ENCODE measurements around the gene CUBN. TPM values are rescaled to one million over a fixed set of nuclear protein-coding genes. Genes with fewer than 3 reads are reported as not detected.

CUBN gene
- total RNA-seq, 2 donors from 2014 or later: 2.6 to 3.6 TPM

DNA sequence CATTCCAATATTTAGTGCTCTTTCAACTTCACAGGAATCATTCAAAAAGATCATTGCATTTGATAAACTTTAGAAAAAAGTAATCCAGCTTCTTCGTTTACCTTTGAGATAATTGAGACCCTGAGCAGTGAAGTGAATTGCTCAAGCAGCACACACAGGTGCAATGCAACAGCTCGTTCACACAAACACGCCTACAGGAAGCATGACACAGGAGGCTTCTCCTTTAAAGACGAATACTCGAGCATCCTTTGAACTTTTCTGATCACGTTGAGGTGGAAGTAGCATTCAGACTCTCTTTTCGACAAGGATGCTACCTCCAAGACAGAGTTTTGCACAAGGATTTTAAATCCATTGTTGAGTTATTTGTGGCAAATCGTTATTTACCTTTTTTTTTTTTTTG is 294.4 kb downstream of the CUBN start:
- Histone ChIP-seq H3K27ac (peak overlapping the region in 1 of 4 donors; percentile 28), H3K36me3 (replicated peaks in 1 of 2; ENCODE audit: insufficient read depth in 1 of 2, low read depth in 2 of 2) (no peaks in the 10 kb centered on the region), H3K27me3 (no peaks in the 10 kb centered on the region), H3K4me1 (peaks cover 19% of the 10 kb centered on the region), H3K9me3 (no peaks in the 10 kb centered on the region), H3K4me3 (no peak overlapping the region)
- DNase-seq: peak in 2 of 4 donors; percentile 49 to 61
- 47% methylated on average over 8 of the region's 8 CpGs for WGBS, 2 donors
- TF ChIP-seq, protein P1, sequence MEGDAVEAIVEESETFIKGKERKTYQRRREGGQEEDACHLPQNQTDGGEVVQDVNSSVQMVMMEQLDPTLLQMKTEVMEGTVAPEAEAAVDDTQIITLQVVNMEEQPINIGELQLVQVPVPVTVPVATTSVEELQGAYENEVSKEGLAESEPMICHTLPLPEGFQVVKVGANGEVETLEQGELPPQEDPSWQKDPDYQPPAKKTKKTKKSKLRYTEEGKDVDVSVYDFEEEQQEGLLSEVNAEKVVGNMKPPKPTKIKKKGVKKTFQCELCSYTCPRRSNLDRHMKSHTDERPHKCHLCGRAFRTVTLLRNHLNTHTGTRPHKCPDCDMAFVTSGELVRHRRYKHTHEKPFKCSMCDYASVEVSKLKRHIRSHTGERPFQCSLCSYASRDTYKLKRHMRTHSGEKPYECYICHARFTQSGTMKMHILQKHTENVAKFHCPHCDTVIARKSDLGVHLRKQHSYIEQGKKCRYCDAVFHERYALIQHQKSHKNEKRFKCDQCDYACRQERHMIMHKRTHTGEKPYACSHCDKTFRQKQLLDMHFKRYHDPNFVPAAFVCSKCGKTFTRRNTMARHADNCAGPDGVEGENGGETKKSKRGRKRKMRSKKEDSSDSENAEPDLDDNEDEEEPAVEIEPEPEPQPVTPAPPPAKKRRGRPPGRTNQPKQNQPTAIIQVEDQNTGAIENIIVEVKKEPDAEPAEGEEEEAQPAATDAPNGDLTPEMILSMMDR (IDR thresholded peaks at IDR 0.05): no peak
- TF ChIP-seq POLR2A (IDR thresholded peaks at IDR 0.05): no peak
- ATAC-seq: no peak
- intact Hi-C loops (cut with DNase I): loop anchor here (10.0 kb wide), 1 partner anchor 590 kb away; no protein-coding TSS in a partner anchor

DNA sequence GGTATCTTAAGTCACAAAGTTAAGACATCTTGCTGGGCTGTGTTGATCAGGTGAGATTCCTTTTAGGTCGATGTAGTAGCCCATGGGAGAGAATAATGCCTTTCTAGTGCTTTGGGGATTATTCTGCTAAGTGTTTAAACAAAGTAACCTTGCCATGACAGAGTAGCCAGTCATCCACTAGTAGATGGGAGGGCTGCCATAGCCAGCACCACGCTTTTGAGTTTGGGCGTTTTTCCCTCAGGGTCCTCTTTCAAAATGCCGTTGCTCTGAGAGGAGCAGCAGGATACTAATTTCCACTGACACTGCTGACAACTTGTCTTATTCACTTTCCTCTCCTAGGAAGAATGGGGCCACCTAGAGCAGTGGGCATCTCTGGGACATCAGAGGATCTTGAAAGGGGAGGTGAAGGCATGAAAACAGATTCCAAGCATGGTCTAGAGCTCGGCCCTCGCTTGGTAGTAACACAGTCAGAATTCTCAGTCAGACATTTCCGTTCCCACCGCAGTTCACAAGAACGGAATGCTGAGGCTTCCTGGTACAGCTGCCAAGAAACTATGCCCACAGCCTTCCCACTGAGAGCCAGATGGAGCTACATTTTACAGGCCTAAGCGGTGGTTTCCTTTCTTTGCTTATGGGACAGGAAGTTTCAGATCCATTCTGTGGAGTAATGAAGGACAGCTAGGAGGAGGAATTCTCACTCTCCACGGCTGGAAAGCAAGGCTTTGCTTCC is 297.1 kb downstream of the CUBN start:
- H3K36me3 ChIP-seq (replicated peaks in 1 of 2; ENCODE audit: insufficient read depth in 1 of 2, low read depth in 2 of 2): no peaks in the 10 kb centered on the region
- H3K27me3 ChIP-seq: no peaks in the 10 kb centered on the region
- H3K27ac ChIP-seq: peak overlapping the region; percentile 52 to 83 (median 74)
- TF ChIP-seq, protein P1 (IDR thresholded peaks at IDR 0.05): no peak
- TF ChIP-seq POLR2A (IDR thresholded peaks at IDR 0.05): peak in 2 of 3 donors; percentile 11 to 38
- ATAC-seq: peak; percentile 74
- intact Hi-C loops (cut with DNase I): loop anchor here (10.0 kb wide), 1 partner anchor 592 kb away; no protein-coding TSS in a partner anchor
- H3K9me3 ChIP-seq: no peaks in the 10 kb centered on the region
- DNase-seq: peak; percentile 67 to 84 (median 72)
- no peak overlapping the region for H3K4me3 ChIP-seq
- H3K4me1 ChIP-seq: peaks cover 37% of the 10 kb centered on the region
- whole genome bisulfite sequencing, 2 donors: 17 to 18% methylated on average over 11 of the region's 11 CpGs

DNA sequence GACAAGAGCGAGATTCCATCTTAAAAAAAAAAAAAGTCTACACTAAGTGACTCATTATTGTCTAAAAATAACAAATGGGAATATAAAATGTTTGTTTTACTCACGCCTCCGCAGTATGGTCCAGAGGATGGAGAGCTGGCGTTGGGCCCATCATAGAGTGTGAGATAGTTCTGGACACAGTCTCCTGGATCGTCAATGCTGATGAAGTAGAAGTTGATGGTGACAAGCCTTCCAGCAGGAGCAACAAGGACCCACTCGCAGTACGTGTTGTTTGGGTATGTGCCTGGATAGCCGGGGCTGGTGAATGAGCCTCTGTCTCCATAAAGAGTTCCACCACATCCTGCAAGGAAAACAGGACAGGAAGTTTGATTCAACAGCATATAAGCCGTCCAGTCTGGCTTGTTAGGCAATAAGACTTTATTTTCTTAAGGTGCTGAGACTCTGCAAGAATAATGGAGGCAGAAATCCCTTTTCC is 300.9 kb downstream of the CUBN start:
- H3K9me3 ChIP-seq: no peaks in the 10 kb centered on the region
- H3K27ac ChIP-seq: peak overlapping the region in 3 of 4 donors; percentile 74 to 84 (median 83)
- ATAC-seq: peak; percentile 2
- no peak for TF ChIP-seq POLR2A (IDR thresholded peaks at IDR 0.05)
- TF ChIP-seq, protein P1 (IDR thresholded peaks at IDR 0.05): no peak
- no peaks in the 10 kb centered on the region for H3K36me3 ChIP-seq (replicated peaks in 1 of 2; ENCODE audit: insufficient read depth in 1 of 2, low read depth in 2 of 2)
- H3K27me3 ChIP-seq: no peaks in the 10 kb centered on the region
- WGBS, 2 donors: 8 to 22% methylated on average over 9 of the region's 9 CpGs
- H3K4me3 ChIP-seq: no peak overlapping the region
- peaks cover 32% of the 10 kb centered on the region for H3K4me1 ChIP-seq
- DNase-seq: peak; percentile 30 to 46 (median 36)
- intact Hi-C loops (cut with DNase I): no loop called here

DNA sequence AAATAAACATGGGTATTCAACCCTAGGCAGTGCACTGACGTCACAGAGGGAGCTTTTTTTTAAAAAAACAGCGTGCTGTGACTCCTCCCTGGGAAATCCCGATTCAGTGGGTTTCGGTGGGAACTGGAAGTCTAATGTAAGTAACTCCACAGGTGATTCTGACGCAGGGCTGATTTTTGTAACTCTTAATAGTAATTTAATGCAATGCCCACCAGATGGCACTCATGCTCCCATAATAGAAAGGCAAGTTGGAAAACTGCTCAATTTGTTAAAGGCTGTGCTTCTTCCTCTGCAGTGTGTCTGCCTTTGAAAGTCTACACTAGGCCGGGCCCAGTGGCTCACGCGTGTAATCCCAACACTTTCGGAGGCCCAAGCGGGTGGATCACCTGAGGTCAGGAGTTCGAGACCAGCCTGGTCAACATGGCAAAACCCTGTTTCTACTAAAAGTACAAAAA is 301.5 kb downstream of the CUBN start:
- no peaks in the 10 kb centered on the region for H3K36me3 ChIP-seq (replicated peaks in 1 of 2; ENCODE audit: insufficient read depth in 1 of 2, low read depth in 2 of 2)
- no peaks in the 10 kb centered on the region for H3K27me3 ChIP-seq
- peak in 1 of 3 donors; percentile 1 for TF ChIP-seq POLR2A (IDR thresholded peaks at IDR 0.05)
- TF ChIP-seq, protein P1 (IDR thresholded peaks at IDR 0.05): peak; percentile 24 to 86 (median 56)
- no peak overlapping the region for H3K4me3 ChIP-seq
- H3K4me1 ChIP-seq: peaks cover 30% of the 10 kb centered on the region
- intact Hi-C loops (cut with DNase I): no loop called here
- H3K27ac ChIP-seq: peak overlapping the region; percentile 32 to 84 (median 78)
- no peaks in the 10 kb centered on the region for H3K9me3 ChIP-seq
- DNase-seq: peak; percentile 76 to 88 (median 80)
- WGBS, 2 donors: 5 to 7% methylated on average over 11 of the region's 11 CpGs
- peak; percentile 91 for ATAC-seq
